GM18526 (cell line): ENCODE results near the gene CYP2J2.

Experiments
- POLR2A ChIP-seq: IDR thresholded peaks from 3 replicates; pipeline ENCODE4 v1.6.1; 2011; ENCODE audit not compliant: insufficient read length; ENCODE audit errors: extremely low read depth

CYP2J2 gene

GRCh38 chr1:59928996-59929395 is 2.4 kb upstream of the CYP2J2 start:
- no peak for TF ChIP-seq POLR2A

GRCh38 chr1:59927213-59927612 is 640 bp upstream of the CYP2J2 start:
- no peak for TF ChIP-seq POLR2A

GRCh38 chr1:59924653-59925052 is 1.9 kb downstream of the CYP2J2 start:
- no peak for TF ChIP-seq POLR2A

GRCh38 chr1:59919746-59920145 is 6.8 kb downstream of the CYP2J2 start:
- TF ChIP-seq POLR2A = no peak

DNA sequence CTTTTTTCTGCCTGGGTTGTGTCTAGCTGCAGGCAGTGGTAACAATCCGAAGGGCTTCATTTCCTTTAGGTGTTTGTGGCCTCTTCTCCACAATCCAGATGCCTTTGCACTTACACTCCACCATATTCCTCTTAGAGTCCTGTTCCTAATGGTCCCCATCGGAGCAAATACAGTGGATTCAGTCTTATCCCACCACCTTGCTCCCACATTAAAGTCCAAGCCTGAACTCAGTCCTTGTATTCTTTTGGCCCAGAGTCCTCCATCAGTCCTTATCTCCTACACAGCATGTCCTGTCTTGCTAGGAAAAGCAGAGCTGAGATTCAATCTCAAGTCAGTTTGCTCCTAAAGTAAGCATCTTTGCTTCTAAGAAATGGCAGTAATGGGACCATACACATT is 8.8 kb downstream of the CYP2J2 start:
- TF ChIP-seq POLR2A = no peak

DNA sequence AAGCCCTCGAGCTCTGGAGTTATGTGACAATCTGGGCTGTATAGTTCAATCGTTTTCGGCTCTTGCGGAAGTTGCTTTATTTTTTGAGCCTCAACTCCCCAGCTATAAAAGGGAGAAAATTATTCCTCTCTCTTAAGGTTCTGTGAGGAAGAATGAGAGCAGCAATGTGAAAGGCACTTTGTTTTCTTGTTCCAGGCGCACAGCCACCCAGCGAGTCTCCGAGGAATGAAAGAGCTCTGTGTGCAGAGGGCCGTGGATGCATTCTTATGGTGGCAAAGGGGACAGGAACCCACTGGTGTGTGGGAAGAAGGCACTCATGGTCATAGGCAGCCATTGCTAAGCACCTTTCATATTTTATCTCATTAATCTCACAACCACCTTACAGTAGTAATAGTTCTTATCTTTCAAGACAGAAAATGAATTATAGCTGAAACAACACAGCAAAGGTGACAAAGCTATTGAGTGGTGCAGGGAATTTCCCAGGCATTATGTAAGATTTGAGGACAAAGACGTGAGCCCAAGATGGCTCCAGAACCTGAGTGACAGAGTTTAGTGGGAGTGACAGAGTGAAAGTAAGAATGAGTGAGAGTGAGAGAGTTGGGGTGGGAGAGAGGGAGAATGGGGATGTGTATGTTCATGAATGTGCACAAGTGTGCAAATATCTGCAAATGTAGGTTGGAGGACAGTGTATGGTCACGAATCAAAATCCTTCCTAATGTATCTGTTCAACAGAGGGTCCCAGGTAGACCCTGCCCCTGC is 9.4 kb downstream of the CYP2J2 start:
- no peak for TF ChIP-seq POLR2A

- no peak for TF ChIP-seq POLR2A
Observed at GRCh38 chr1:59915516-59915915, 11.1 kb downstream of the CYP2J2 start.

DNA sequence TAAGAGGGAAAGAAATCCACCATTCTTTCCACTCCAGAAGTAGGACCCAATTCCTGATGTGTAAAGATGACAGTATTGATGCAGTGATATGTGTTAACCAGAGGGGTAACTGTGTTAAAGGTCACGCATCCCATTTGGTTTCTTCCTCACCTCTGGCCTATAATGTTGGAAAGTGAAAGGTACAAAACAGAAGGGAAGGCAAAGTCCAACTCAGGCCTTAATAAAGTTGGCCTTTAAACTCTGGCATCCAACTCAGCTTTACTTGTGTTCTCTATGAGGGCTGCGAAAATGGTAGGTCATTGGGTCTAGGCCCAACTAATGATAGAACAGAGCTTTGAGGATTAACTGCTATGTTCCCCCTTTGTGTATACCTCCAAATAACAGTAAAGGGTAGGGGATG is 17.9 kb downstream of the CYP2J2 start:
- TF ChIP-seq POLR2A = no peak

DNA sequence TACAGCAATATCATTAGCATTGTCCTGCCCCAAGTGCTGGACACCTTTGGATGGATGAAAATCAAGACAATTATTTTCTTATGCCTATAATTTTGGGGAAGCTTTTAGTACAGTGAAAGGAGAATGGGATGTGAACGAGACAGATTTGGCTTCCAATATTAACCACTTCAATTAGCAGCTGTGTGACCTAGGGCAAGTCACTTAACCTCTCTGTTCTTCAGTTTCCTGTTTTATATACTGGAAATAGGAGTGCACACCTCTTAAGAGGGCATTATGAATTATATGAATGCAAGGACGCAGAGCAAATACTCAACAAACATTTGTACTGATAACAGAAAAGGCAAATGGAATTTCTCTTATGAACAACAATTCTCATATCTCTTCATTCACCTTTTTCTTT is 18.5 kb downstream of the CYP2J2 start:
- TF ChIP-seq POLR2A = no peak

DNA sequence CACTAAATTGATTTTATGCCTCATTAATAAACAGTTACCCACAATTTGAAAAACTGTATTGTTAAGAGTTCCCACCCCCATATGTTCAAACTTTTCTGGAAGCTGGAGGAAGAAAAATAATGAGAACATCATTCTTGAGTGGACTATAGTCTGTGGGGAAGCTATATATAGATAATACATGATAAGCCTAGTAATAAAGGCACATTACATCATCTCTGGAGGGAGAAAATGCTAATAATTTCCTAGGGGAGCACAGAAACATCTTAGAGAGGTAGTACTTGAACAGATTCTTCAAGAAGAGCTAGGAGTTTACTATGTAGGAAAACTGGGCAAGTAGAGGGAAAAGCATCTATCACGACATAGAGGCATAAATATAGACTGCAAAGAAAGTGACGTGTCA is 19.6 kb downstream of the CYP2J2 start:
- TF ChIP-seq POLR2A = no peak

DNA sequence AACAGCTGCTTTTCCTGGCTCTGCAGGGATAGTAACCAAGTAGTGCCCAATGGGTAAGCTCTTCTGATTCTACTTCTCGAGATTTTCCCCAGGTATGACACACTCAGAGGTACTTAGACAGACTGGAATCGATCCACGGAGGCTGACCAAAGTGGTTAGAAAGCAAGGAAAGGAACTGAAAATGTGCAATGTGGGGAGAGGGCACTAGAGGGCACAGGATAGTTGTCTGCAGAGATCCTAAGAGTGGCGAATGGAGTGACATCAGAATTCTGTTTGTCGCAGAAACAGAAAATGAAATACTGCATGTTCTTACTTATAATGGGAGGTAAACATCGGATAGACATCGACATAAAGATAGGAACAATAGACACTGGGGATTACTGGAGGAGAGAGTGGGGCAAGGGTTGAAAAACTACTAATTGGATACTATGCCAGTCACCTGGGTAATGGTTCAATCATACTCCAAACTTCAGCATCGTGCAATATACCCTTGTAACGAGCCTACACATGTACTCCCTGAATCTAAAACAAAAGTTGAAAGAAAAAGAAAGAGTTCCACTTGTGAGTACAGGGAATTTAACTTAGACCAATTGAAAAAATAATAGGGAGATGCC is 23.3 kb downstream of the CYP2J2 start:
- TF ChIP-seq POLR2A = no peak

DNA sequence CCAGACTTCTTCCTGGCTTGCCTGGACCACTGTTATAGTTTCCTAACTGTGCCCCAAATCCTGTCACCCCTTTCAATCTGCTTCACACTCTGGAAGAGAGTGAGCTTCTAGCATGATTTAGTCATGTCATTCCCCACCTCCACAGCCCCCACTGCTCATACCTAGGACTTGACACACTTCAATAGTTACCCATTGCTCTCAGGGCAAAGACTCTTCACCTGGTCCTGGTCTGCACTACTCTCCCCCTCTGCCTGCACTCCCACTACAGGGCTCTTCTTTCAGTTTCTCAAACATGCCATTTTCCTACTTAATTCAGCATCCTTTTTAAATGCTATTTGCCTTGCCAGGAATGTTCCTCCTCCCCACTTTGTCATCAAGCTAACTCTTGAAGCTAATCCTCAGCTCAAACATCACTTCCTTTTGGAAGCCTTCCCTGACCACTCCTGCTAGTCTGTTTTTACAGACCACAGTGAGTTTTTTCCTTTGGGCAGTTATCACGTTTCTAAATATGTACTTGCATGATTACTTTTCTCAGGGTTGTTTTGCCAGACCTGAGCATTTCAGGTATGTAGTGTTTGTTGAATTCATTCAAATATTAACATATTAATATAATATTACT is 24.7 kb downstream of the CYP2J2 start:
- TF ChIP-seq POLR2A = no peak

DNA sequence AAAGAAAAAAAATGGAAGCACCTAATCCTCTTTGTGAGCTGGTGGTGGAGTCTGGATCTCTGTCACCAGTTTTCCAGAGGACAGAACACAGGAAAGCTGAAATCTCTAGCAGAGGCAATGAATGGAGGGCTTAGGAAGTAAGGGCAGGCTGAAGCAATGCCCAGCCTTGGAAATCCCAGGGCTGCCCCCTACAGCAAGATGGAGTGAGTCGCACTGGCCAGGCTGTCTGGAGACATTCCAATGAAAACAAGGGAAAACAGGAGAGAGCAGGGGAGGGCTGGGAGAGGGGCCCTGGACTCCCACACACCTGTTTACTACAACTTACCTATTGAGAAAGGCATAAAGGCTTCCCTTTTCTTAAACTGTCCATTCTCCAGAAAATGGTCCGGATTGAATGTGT is 25.9 kb downstream of the CYP2J2 start:
- no peak for TF ChIP-seq POLR2A

DNA sequence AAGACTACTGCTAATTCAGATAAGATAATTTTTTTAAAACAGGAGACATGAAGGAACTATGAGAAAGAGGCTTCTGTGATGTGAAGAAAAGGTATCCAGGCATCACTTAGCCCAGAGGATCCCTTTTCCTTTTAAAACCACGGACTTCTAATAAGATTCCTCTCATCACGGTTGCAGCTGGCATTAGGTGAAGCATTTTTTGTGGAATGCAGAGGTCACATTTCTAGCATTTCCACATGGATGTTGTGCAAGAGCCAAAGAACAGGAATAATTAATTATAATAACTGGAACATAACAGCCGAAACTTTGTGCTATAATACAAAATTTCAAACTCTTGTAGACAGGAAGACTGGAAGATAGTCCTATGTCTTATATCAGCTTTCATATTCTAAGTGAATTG is 27.6 kb downstream of the CYP2J2 start:
- no peak for TF ChIP-seq POLR2A

- TF ChIP-seq POLR2A = no peak
Observed at GRCh38 chr1:59897165-59897564, 29.4 kb downstream of the CYP2J2 start.
